Cardiac atrium fibroblast (primary cell): ENCODE data around the gene TFAP2A. TPM values are rescaled to one million over a fixed set of nuclear protein-coding genes. Genes with fewer than 3 reads are reported as not detected.

Experiments
- total RNA-seq: library from RNA; depleted of rRNA; stranded (reverse); fragments of >200 nt; gene quantifications from 2 replicates; pipeline ENCODE4 v1.2.3, GENCODE V29; 2015

The TFAP2A gene
- 1.3 and 4.5 TPM in 2 replicates for total RNA-seq

GRCh38 chr6:10414756-10415616 lies at the start of gene TFAP2A:
TFAP2A (minus strand) TSS chr6:10415074; CDS start chr6:10414991, 83 bp downstream.

Other genes with a start within 250 kb of the TFAP2A start
- 0.16 TPM in 1 of 2 replicates, not detected in the other for gene GCNT2, start 106.3 kb upstream of the TFAP2A start, total RNA-seq